Bronchial epithelial cell (primary cell): ENCODE data around the gene CELSR1. TPM values are rescaled to one million over a fixed set of nuclear protein-coding genes. Genes with fewer than 3 reads are reported as not detected.

Source experiments
- DNase-seq: peaks from one replicate; pipeline ENCODE4 v3.0.0-alpha.2; 2010; ENCODE audit warnings: low read depth
- FAIRE-seq: peaks from 2 replicates; lab custom pipeline; 2011; peaks lifted over from hg19 to GRCh38; lab: Jason Lieb, UNC
- H3K27me3 ChIP-seq: 2 replicates; pipeline ENCODE4 v1.5.1; 2011; ENCODE audit warnings: low read length; ENCODE audit not compliant: control insufficient read depth, insufficient read depth
- H3K36me3 ChIP-seq: 2 replicates; pipeline ENCODE4 v1.5.1; 2011; ENCODE audit warnings: low read length; ENCODE audit not compliant: control insufficient read depth, insufficient read depth
- H3K4me3 ChIP-seq: 2 replicates; pipeline ENCODE4 v1.5.1; 2011; ENCODE audit warnings: mild to moderate bottlenecking, low read depth, low read length, control low read depth
- CTCF ChIP-seq: IDR thresholded peaks from 2 replicates; pipeline ENCODE4 v1.5.1; 2011; ENCODE audit warnings: mild to moderate bottlenecking, moderate library complexity, low read length, control low read depth, inconsistent platforms; ENCODE audit not compliant: insufficient read depth, severe bottlenecking
- total RNA-seq: library from RNA; depleted of rRNA; stranded (reverse); fragments of >200 nt; gene quantifications from 2 replicates; pipeline ENCODE4 v1.2.1, GENCODE V29; 2014

CELSR1 gene
- total RNA-seq, 1 donor from 2014 or later, result 39.0 TPM

- no peak for FAIRE-seq
- DNase-seq, result no peak
- peak overlapping the region; percentile 60 for H3K4me3 ChIP-seq
- no peaks in the 10 kb centered on the region for H3K36me3 ChIP-seq
- peaks cover 1% of the 10 kb centered on the region for H3K27me3 ChIP-seq
- no peak for TF ChIP-seq CTCF
Measured at GRCh38 chr22:46575911-46576555, 38.6 kb upstream of the CELSR1 start.

- no peaks in the 10 kb centered on the region for H3K36me3 ChIP-seq
- H3K4me3 ChIP-seq, result no peak overlapping the region
- H3K27me3 ChIP-seq, result peaks cover 1% of the 10 kb centered on the region
- no peak for FAIRE-seq
- TF ChIP-seq CTCF, result no peak
- peak; percentile 23 for DNase-seq
Measured at GRCh38 chr22:46574993-46575910, 37.8 kb upstream of the CELSR1 start.

GRCh38 chr22:46574438-46574992 is 37.1 kb upstream of the CELSR1 start:
- no peak for TF ChIP-seq CTCF
- FAIRE-seq, result no peak
- H3K36me3 ChIP-seq, result no peaks in the 10 kb centered on the region
- DNase-seq, result no peak
- H3K27me3 ChIP-seq, result peaks cover 1% of the 10 kb centered on the region
- H3K4me3 ChIP-seq, result no peak overlapping the region

GRCh38 chr22:46573781-46574437 is 36.5 kb upstream of the CELSR1 start:
- H3K4me3 ChIP-seq, result no peak overlapping the region
- no peaks in the 10 kb centered on the region for H3K36me3 ChIP-seq
- H3K27me3 ChIP-seq, result peaks cover 1% of the 10 kb centered on the region
- TF ChIP-seq CTCF, result no peak
- DNase-seq (no peak), FAIRE-seq (no peak)

GRCh38 chr22:46572911-46573780 is 35.7 kb upstream of the CELSR1 start:
- no peak for FAIRE-seq
- Histone ChIP-seq H3K27me3 (peaks cover 1% of the 10 kb centered on the region), H3K36me3 (no peaks in the 10 kb centered on the region), H3K4me3 (no peak overlapping the region)
- no peak for TF ChIP-seq CTCF
- DNase-seq, result no peak
